ENCODE data around the gene DIPK1B.
"Not testable (repeated sequence)": the region's sequence is repeated elsewhere in the genome, so short reads cannot be mapped to it uniquely, and the experiment has no call there.

DIPK1B gene

GRCh38 chr9:136700304-136700703 is 12.1 kb upstream of the DIPK1B start:
- FAIRE-seq: no peak

GRCh38 chr9:136700959-136701667 is 11.3 kb upstream of the DIPK1B start:
- FAIRE-seq: no peak

- FAIRE-seq: no peak
These were observed 10.7 kb upstream of the DIPK1B start for GRCh38 chr9:136701668-136702053.

- FAIRE-seq: no peak
These were observed 9.0 kb upstream of the DIPK1B start for GRCh38 chr9:136703276-136703860.

GRCh38 chr9:136704741-136705140 is 7.6 kb upstream of the DIPK1B start:
- FAIRE-seq: not testable (repeated sequence)

GRCh38 chr9:136705564-136705963 is 6.8 kb upstream of the DIPK1B start:
- no peak for FAIRE-seq

- FAIRE-seq: no peak
These were observed 5.4 kb upstream of the DIPK1B start for GRCh38 chr9:136707011-136707410.

- no peak for FAIRE-seq
These were observed 4.4 kb upstream of the DIPK1B start for GRCh38 chr9:136707849-136708517.

- FAIRE-seq: no peak
These were observed 2.8 kb upstream of the DIPK1B start for GRCh38 chr9:136709454-136710109.

GRCh38 chr9:136710543-136710942 is 1.8 kb upstream of the DIPK1B start:
- no peak for FAIRE-seq

- FAIRE-seq: not testable (repeated sequence)
These were observed 1.1 kb upstream of the DIPK1B start for GRCh38 chr9:136711219-136711648.

GRCh38 chr9:136712690-136713544 is 545 bp downstream of the DIPK1B start:
- FAIRE-seq: no peak

GRCh38 chr9:136713550-136713949 is 1.2 kb downstream of the DIPK1B start:
- no peak for FAIRE-seq

GRCh38 chr9:136714096-136714892 is 1.9 kb downstream of the DIPK1B start:
- no peak for FAIRE-seq

- no peak for FAIRE-seq
These were observed 2.5 kb downstream of the DIPK1B start for GRCh38 chr9:136714893-136715274.

- FAIRE-seq: no peak
These were observed 5.0 kb downstream of the DIPK1B start for GRCh38 chr9:136717399-136717798.

- no peak for FAIRE-seq
These were observed 6.2 kb downstream of the DIPK1B start for GRCh38 chr9:136718345-136719194.

GRCh38 chr9:136719195-136719880 is 7.0 kb downstream of the DIPK1B start:
- no peak for FAIRE-seq

GRCh38 chr9:136720251-136720897 is 8.0 kb downstream of the DIPK1B start:
- no peak for FAIRE-seq

GRCh38 chr9:136720898-136721338 is 8.5 kb downstream of the DIPK1B start:
- FAIRE-seq: no peak

Measured in A204.1 (cell line).